HepG2 (cell line): Measurements from ENCODE around the gene CTCF. TPM values are rescaled to one million over a fixed set of nuclear protein-coding genes. Genes with fewer than 3 reads are reported as not detected.
A peak's percentile ranks its signal among the peaks of the same experiment; 100 is the strongest.

Experiments used
- BCLAF1 ChIP-seq: fragments of 450-650 bp; IDR thresholded peaks from 2 replicates; pipeline ENCODE4 v1.6.1; 2017; ENCODE audit warnings: mild to moderate bottlenecking
- BRD4 ChIP-seq: sonication (generic); formaldehyde crosslinking; IDR thresholded peaks from 2 replicates; pipeline ENCODE4 v1.4.0; 2020; ENCODE audit warnings: missing genetic modification reagents
- CENPBD1 ChIP-seq: sonication (generic); formaldehyde crosslinking; IDR thresholded peaks from 2 replicates; pipeline ENCODE4 v1.8.0; 2022; ENCODE audit warnings: missing genetic modification reagents, low read depth, mild to moderate bottlenecking, borderline replicate concordance
- DMTF1 ChIP-seq: sonication (generic); formaldehyde crosslinking; IDR thresholded peaks from 2 replicates; pipeline ENCODE4 v1.4.0; 2020; ENCODE audit warnings: mild to moderate bottlenecking, missing genetic modification reagents
- ELF3 ChIP-seq: IDR thresholded peaks from 2 replicates; pipeline ENCODE4 v1.6.1; 2016; ENCODE audit warnings: missing genetic modification reagents, missing compliant biosample characterization
- ESRRA ChIP-seq: sonication (generic); formaldehyde crosslinking; IDR thresholded peaks from 2 replicates; pipeline ENCODE4 v1.5.1; 2020; ENCODE audit warnings: mild to moderate bottlenecking, low read depth, missing genetic modification reagents
- HMGXB4 ChIP-seq, 2 experiments: sonication (generic) in 1 of 2; formaldehyde crosslinking in 1 of 2; IDR thresholded peaks; 2 replicates each; pipeline versions ENCODE4 v1.4.0 to v1.6.1; 2018 to 2020; ENCODE audit warnings: missing genetic modification reagents in 2 of 2, borderline replicate concordance in 1 of 2, low read depth in 1 of 2, mild to moderate bottlenecking in 1 of 2, missing biosample characterization in 1 of 2
- HNRNPUL1 ChIP-seq: fragments of 200-400 bp; formaldehyde crosslinking; IDR thresholded peaks from 2 replicates; pipeline ENCODE4 v1.6.1; 2017; ENCODE audit warnings: low read depth, mild to moderate bottlenecking, low read length, moderate library complexity
- IRX3 ChIP-seq: sonication (generic); formaldehyde crosslinking; IDR thresholded peaks from 2 replicates; pipeline ENCODE4 v1.8.1; 2023; ENCODE audit warnings: mild to moderate bottlenecking, low read depth, missing genetic modification reagents, borderline replicate concordance
- NFE2L2 ChIP-seq: fragments of 150-350 bp; IDR thresholded peaks from 2 replicates; pipeline ENCODE4 v1.6.1; 2014; ENCODE audit warnings: low read length
- PCBP2 ChIP-seq: fragments of 200-400 bp; formaldehyde crosslinking; optimal IDR thresholded peaks from 2 replicates; pipeline ENCODE3; 2018; ENCODE audit warnings: low read length, low read depth; ENCODE audit not compliant: poor library complexity, severe bottlenecking
- RBAK ChIP-seq: sonication (generic); formaldehyde crosslinking; IDR thresholded peaks from 2 replicates; pipeline ENCODE4 v1.5.1; 2020; ENCODE audit warnings: mild to moderate bottlenecking, missing genetic modification reagents
- RBM39 ChIP-seq: fragments of 200-400 bp; formaldehyde crosslinking; IDR thresholded peaks from one replicate; pipeline ENCODE4 v1.6.1; 2018; ENCODE audit warnings: antibody characterized with exemption, mild to moderate bottlenecking, low read depth, low read length; ENCODE audit not compliant: poor library complexity, severe bottlenecking
- SAP130 ChIP-seq: IDR thresholded peaks from 2 replicates; pipeline ENCODE4 v1.6.1; 2016; ENCODE audit warnings: low read depth
- SYNCRIP ChIP-seq: fragments of 200-400 bp; formaldehyde crosslinking; IDR thresholded peaks from 2 replicates; pipeline ENCODE4 v1.6.1; 2018; ENCODE audit warnings: mild to moderate bottlenecking, low read depth, low read length; ENCODE audit not compliant: insufficient read depth
- ZBTB8A ChIP-seq: sonication (generic); formaldehyde crosslinking; IDR thresholded peaks from 2 replicates; pipeline ENCODE4 v1.4.0; 2020; ENCODE audit warnings: mild to moderate bottlenecking, low read depth, missing genetic modification reagents, borderline replicate concordance
- ZNF232 ChIP-seq: sonication (generic); formaldehyde crosslinking; IDR thresholded peaks from 2 replicates; pipeline ENCODE4 v1.4.0; 2020; ENCODE audit warnings: missing genetic modification reagents, borderline replicate concordance
- ZSCAN31 ChIP-seq: sonication (generic); formaldehyde crosslinking; IDR thresholded peaks from 2 replicates; pipeline ENCODE4 v1.5.0; 2020; ENCODE audit warnings: low read depth, mild to moderate bottlenecking, missing genetic modification reagents
- polyA plus RNA-seq, 8 experiments: library from polyadenylated mRNA; depleted of rRNA in 3 of 8; stranded (reverse) in 7 of 8; unstranded in 1 of 8; fragments of >200 nt; fragmentation: Illumina TruSeq in 4 of 8; extraction: Trizol in 4 of 8; gene quantifications; 2 replicates each; pipeline versions ENCODE4 v1.2.1 to v1.2.3, GENCODE V29; 2011 to 2016; ENCODE audit warnings: low read depth in 4 of 8, missing spikeins in 1 of 8, mixed read lengths in 1 of 8; ENCODE audit not compliant: insufficient read depth in 1 of 8
- total RNA-seq, 5 experiments: library from RNA; depleted of rRNA; stranded (reverse); fragments of >200 nt; fragmentation: Illumina TruSeq; extraction: Trizol; gene quantifications; 2 replicates each; pipeline ENCODE4 v1.2.3, GENCODE V29; 2016; ENCODE audit warnings: low read depth in 1 of 5

The CTCF gene
- total and polyA plus RNA-seq, 2 of the 13 experiments (the other 11 are each of a cell fraction or from before 2014, with no cell fraction given) = 19.5 to 37.5 TPM

- no peak for TF ChIP-seq PCBP2
- TF ChIP-seq RBAK = no peak
- no peak for TF ChIP-seq BCLAF1
- peak; percentile 60 for TF ChIP-seq SAP130 (CRISPR knock-in tag)
- TF ChIP-seq ZSCAN31 (CRISPR knock-in tag) = no peak
- TF ChIP-seq ESRRA (CRISPR knock-in tag) = no peak
- no peak for TF ChIP-seq CENPBD1 (CRISPR knock-in tag)
- peak; percentile 79 for TF ChIP-seq RBM39
- TF ChIP-seq ZNF232 (CRISPR knock-in tag) = no peak
- TF ChIP-seq HMGXB4 (CRISPR knock-in tag; IDR thresholded peaks at IDR 0.05; ENCODE audit: borderline replicate concordance in 1 of 2, low read depth in 1 of 2) = peak; percentile 80 to 83
- TF ChIP-seq IRX3 (CRISPR knock-in tag) = 0 out of 2 replicates have a peak, but pooled peaks have one; percentile 28
- no peak for TF ChIP-seq BRD4
- TF ChIP-seq ZBTB8A (CRISPR knock-in tag) = no peak
- no peak for TF ChIP-seq NFE2L2
- TF ChIP-seq ELF3 (CRISPR knock-in tag) = peak; percentile 86
- TF ChIP-seq DMTF1 (CRISPR knock-in tag) = no peak
- no peak for TF ChIP-seq SYNCRIP
- TF ChIP-seq HNRNPUL1 = no peak
Measured at GRCh38 chr16:67546761-67547422, 15.4 kb upstream of the CTCF start (continued).
